GM20431 (cell line): ENCODE data around the gene IL4I1.

Experiments
- in situ Hi-C: fragments of 300-500 bp; cut with MseI, MboI; formaldehyde crosslinking; loops from one replicate; pipeline ENCODE4 v1.15.0; 2020; ENCODE audit warnings: low sequenced_read_pairs; ENCODE audit not compliant: unreplicated experiment

IL4I1 gene

GRCh38 chr19:49881672-49882394, 14.9 kb downstream of the IL4I1 start:
- in situ Hi-C loops = no loop called here

GRCh38 chr19:49881186-49881585, 15.5 kb downstream of the IL4I1 start:
- in situ Hi-C loops = no loop called here

GRCh38 chr19:49880162-49880869, 16.4 kb downstream of the IL4I1 start:
- in situ Hi-C loops = no loop called here

GRCh38 chr19:49879243-49879963, 17.3 kb downstream of the IL4I1 start:
- in situ Hi-C loops = no loop called here

GRCh38 chr19:49878744-49879070, 18.0 kb downstream of the IL4I1 start:
- in situ Hi-C loops = no loop called here

- in situ Hi-C loops = no loop called here
These were observed 18.6 kb downstream of the IL4I1 start for GRCh38 chr19:49877879-49878743.

- in situ Hi-C loops = no loop called here
These were observed 19.4 kb downstream of the IL4I1 start, which contains the start of the genes AKT1S1 and TBC1D17 for GRCh38 chr19:49877020-49877878. AKT1S1 (minus strand) TSS chr19:49877355; CDS start chr19:49873295, 4,060 bp downstream. TBC1D17 (plus strand) TSS chr19:49877702; CDS start chr19:49877724, 22 bp downstream.

GRCh38 chr19:49876422-49877019, 20.2 kb downstream of the IL4I1 start:
- in situ Hi-C loops = no loop called here

GRCh38 chr19:49875857-49876421, 20.7 kb downstream of the IL4I1 start:
- in situ Hi-C loops = no loop called here

- in situ Hi-C loops = no loop called here
These were observed 21.5 kb downstream of the IL4I1 start for GRCh38 chr19:49875177-49875576.

GRCh38 chr19:49874503-49875157, 22.1 kb downstream of the IL4I1 start:
- in situ Hi-C loops = no loop called here

GRCh38 chr19:49873834-49874233, 22.9 kb downstream of the IL4I1 start:
- in situ Hi-C loops = no loop called here

- in situ Hi-C loops = no loop called here
These were observed 23.6 kb downstream of the IL4I1 start for GRCh38 chr19:49873129-49873521.

GRCh38 chr19:49872245-49873128, 24.2 kb downstream of the IL4I1 start:
- in situ Hi-C loops = no loop called here

GRCh38 chr19:49871349-49871985, 25.2 kb downstream of the IL4I1 start:
- in situ Hi-C loops = no loop called here

- in situ Hi-C loops = no loop called here
These were observed 26.3 kb downstream of the IL4I1 start for GRCh38 chr19:49870309-49870901.
